ENCODE data around the gene PMM1. TPM values are rescaled to one million over a fixed set of nuclear protein-coding genes. Genes with fewer than 3 reads are reported as not detected.
"Not testable (repeated sequence)": the region's sequence is repeated elsewhere in the genome, so short reads cannot be mapped to it uniquely, and the experiment has no call there.

PMM1 gene
- total RNA-seq, 1 donor from 2014 or later: 13.9 TPM

DNA sequence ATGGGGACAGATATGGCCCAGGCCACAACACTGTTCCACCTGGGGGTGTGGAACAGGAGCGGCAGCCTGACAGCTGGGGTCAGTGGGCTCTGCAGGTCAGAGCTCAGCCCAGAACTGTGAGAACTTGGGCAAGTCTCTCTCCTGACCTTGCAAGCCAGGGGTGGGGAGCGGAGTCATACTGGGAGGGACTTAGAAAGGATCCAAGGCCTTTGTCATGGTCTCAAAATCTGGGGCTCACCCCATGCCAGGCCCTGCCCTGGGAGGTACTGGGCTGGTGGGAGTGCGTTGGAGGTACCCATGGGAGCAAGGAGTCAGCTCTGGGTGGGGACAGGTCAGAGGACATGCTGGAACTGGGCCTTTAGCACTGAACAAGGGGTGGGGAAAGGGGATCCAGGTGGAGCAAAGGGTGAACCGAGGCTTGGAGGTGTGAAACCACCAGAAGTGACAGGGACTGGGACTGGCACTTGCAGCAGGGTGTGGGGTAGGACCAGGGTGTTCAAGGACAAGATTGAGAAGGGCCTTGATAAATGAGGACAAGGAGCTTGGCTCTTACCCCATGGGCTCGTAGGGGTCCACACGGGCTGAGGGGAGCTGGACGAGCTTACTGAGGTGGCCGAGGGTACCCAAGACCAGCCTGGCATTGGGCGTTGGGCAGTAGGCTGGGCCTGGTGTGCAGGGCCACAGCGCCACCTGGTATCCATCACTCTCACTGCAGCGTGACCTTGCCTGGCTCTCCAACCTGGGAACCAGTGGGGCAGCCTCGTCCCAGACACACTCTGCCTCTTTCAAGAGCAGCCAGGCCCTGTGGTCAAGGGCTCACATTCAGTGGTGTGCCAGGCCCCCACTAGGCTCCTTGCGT is 7.4 kb upstream of the PMM1 start:
- no peak for DNase-seq

- no peak for DNase-seq
Observed at GRCh38 chr22:41595703-41596102, 6.1 kb upstream of the PMM1 start.

- not testable (repeated sequence) for DNase-seq
Observed at GRCh38 chr22:41593336-41593960, 3.8 kb upstream of the PMM1 start.

- no peak for DNase-seq
Observed at GRCh38 chr22:41587347-41587723, 2.3 kb downstream of the PMM1 start.

- DNase-seq: no peak
Observed at GRCh38 chr22:41585898-41586297, 3.7 kb downstream of the PMM1 start.

DNA sequence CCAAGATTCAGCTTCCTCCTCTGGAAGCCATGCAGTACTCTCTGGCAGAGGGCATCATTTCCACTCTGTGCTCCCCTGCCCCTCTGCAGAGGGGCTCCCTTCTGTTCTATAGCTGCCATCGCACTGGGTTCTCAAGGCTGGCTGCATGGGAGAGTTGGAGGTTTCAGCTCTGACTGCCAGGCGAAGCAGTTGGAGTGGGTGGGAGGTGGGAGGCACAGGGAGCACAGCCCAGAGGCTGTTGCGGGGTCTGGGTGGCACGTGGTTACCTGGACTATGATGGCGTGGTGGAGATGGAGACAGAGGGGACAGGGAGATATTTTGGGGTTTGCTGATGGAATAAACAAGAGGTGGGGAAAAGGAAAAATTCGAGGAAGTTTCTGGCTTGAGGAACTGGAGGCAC is 4.8 kb downstream of the PMM1 start:
- no peak for DNase-seq

DNA sequence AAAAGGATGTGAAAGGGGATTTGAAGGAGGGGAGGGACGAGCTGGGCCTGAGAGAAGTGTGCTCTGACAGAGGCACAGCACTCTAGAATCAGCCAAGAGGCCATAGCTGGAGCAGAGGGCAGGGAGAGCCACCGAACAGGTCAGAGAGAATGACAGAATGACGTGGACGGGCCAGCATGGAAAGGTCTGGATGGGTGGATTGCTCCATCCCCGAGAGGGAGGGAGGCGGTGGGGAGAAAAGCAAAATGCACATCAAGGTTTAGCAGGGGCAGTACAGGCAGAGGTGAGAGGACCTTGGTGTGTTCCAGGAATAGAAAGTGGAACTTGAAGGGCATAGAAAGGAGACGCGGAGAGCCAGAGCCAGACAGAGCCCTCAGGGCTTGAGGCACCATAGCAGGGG is 6.9 kb downstream of the PMM1 start:
- DNase-seq: no peak

DNA sequence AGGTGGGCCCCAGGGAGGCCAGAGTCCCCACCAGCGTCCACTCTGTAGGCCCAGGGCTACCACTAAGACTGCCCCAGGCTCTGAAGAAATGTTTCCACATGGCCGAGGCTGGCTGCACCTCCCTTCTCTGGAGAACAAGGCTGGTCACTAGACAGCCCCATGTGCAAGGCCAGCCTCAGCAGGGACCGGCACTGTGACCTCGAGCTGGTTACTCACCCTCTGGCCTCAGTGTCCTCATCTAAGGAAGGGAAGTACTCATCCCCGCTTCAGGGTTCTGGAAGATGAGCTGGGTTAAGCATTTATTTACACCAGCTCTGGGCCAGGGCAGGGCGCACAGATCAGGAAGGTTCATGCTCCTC is 9.7 kb downstream of the PMM1 start:
- DNase-seq: no peak

DNA sequence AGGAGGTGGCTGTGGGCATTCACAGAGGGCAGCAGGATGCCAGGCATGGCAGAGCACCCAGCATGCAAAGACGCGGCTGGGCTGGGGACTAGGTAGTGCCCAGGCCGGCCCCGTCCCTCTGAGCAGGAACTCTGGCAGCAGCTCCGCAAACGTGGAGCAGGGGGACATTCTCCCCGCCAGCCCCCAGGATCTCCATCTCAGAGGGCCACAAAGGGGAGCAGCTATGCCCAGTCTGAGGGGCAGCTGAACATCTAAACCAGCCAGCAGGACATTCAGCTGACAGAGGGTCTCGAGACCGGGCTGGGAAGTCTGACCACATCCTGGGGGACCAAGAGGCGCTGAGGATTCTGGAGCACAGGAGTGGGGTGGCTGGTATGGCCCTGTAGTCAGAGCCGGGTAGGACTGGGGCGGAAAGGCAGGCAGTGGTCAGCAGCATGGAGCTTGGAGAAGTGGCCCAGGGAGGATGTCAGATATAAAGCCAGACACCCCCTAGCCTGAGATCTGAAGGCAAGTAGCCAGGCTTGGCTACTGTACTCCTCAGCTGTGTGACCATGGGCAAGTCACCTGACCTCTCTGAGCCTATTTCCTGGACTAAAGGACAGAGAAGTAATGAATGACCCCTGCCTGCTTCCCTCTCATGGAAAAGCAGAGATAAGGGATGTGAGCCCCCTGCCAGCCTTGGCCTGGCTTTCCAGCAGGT is 10.2 kb downstream of the PMM1 start:
- no peak for DNase-seq

GRCh38 chr22:41578818-41579217 is 10.8 kb downstream of the PMM1 start:
- DNase-seq: no peak

DNA sequence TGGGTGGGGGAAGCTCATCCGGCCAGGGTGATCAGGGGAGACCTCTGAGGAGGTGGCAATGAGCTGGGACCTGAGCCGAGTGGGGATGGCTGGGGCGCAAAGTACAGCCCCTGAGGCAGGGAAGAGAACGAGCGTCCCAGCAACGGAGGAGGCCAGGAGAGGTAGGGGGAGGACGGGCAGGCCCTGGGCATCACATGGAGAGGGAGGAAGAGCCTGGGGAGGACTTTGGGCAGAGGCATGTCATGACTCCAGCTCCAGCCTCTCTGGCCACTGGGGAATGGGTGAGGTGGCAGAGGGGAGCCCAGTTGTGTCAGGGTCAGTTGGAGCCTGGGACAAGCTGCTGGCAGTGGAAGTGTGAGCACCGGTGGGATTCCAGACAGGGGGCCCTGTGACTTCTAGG is 11.5 kb downstream of the PMM1 start:
- no peak for DNase-seq

DNA sequence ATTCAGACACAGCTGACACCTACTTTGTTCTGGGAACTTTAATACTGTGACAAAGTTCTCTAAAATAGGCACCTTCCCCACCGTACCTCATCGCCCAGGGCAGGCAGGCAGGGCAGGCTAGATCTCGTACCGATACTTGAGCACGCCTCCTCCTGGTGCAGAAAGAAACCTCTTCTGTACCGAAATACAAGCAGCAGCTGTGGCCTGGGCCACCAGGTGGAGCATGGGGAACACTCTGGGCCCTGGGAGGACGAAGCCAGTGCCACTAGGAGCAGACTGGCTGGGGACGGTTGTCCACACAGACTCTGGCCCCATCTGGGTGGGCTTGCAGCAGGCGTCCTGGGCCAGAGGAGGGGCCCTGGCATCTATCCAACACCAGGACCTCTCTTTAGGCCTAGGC is 12.8 kb downstream of the PMM1 start:
- no peak for DNase-seq

DNA sequence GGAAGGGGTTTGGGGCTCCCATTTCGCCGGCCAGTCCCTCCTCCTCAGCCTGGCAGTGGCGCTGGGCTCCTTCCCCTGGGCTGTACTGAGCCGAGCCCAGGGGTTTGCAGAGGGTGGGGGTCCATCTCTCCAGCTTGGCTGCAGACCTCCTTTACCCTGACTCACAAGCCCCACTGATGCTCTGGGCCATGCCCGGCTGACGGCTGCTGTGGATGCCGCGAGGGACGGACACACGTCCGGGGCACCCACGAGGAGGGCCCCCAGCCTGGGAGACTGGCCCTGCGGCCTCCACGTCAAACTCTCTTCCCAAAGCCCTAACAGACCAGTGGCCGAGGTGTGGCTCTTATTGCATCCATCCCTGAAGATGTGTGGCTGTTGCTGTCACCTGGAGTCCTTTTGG is 14.1 kb downstream of the PMM1 start:
- no peak for DNase-seq

DNA sequence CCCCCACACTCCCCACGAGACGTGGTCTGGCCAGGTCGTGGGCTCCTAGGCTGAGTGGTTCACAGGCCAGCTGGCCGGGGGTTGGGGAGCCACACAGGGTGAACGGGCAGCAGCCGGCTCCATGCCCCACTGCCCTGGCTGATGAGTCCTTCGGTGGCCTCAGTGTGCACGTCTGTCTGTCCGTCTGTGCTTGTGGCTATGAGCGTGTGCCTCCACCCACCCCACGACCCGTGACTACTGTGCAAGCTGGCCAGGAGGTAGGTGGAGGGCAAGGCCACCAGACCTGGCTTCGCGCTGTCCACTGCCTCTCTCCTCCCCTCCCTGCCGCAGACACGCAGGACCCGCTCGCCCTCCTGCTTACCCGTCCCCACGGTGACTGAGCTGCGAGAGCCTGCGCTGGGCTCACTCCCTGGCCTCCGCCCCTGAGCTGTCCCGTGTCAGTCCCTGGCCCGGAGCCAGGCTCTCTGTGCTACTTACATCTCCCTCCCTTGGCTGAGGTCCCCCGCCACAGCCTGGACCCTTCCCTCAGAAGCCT is 14.7 kb downstream of the PMM1 start:
- DNase-seq: no peak

GRCh38 chr22:41573677-41574076 is 16.0 kb downstream of the PMM1 start:
- DNase-seq: no peak

DNA sequence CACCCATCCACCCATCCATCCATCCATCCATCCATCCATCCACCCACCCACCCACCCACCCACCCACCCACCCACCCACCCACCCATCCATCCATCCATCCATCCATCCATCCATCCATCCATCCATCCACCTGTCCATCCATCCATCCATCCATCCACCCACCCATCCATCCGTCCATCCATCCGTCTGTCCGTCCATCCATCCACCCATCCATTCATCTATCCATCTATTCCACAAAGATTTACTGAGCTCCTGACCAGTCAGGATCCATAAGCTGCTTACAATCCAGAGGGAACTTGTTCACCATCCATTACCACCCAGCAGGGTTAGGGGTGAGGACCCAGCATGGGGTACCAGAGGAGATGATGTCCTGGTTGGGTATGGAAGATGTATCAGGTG is 17.3 kb downstream of the PMM1 start:
- DNase-seq: not testable (repeated sequence)

DNA sequence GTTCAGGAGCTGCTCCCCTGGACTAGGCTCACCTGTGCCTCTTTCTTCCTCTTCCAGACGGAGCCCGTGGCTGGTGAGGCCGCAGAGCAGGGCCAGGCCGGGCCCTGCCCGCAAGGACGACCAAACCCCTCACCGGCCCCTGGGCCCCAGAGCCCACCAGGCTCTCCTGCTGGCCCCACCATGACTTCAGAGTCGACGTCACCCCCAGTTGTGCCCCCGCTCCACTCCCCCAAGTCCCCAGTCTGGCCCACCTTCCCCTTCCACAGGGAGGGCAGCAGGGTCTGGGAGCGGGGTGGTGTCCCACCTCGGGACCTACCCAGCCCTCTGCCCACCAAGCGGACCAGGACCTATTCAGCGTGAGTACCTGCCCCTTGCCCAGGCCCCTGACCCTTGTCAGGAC is 17.9 kb downstream of the PMM1 start:
- no peak for DNase-seq

DNA sequence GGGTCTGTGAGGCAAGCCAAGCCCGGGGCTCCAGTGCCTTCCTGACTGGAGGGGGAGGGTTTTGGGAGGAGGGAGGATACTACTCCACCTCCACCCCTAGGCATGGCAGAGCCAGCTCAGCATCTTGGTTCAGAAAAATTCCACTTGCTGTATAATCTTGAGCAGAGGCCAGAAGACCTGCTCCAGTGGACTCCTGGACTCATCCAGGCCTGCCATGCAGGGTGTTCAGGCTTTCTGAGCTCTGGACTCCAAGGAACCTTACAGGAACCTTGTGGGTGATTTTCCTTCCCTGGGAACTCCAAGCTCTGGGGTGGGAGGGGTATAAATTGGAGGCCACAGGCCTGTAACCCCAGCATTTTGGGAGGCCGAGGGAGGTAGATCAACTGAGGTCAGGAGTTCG is 19.4 kb downstream of the PMM1 start:
- no peak for DNase-seq

- no peak for DNase-seq
Observed at GRCh38 chr22:41568811-41569210, 20.8 kb downstream of the PMM1 start.

DNA sequence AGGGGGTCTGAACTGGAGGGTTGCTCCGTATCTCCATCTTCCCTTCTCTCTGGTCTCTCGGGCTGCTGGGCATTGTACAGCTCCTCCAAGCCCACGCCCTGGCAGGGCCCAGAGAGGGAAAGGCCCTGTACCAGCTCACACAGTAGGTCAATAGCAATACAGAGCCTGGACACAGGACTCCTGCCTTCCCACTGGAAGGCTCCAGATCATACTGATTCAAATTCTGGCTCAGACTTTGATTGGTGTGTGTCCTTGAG is 22.2 kb downstream of the PMM1 start:
- no peak for DNase-seq

DNA sequence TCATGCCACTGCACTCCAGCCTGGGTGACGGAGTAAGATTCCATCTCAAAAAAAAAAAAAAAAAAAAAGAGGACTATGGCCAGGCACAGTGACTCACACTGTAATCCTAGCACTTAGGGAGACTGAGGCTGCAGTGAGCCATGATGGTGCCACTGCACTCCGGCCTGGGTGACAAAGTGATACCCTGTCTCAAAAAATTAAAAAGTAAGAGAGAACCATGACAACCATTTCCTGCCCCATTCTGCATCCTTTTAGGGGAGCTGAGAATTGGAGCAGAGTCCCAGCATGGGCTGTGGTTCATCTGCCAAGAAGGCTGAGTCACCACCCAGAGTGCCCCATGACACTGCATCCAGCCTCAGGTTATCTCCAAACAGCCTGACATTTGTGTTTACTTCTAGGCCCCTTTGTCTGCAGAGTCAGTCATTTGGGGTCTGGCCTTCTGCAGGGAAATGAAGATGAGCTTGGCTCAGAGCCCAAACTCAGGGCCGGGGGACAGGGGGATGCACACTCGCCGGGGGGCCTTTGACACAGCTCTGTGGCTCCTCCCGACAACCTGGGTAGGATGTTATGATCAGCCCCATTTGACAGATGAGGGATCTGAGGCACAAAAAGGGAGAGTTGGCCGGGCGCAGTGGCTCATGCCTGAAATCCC is 24.1 kb downstream of the PMM1 start:
- DNase-seq: no peak

DNA sequence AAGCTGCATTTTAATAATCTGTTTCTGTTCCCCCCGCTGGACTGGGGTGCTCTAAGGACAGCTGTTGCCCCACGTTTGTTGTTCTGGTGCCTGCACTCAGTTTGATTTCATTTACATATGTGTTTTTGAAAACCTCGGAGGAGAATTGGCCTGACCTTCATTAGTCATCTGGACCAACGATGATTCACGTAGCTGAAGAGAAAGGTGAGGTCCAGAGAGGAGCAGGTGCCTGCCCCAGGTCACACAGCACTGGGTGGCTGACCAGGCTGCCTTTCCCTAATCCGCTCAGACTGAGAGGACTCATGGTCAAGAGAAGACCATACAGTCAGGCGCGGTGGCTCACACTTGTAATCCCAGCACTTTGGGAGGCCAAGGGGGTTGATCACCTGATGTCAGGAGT is 25.1 kb downstream of the PMM1 start:
- DNase-seq: no peak

- no peak for DNase-seq
Observed at GRCh38 chr22:41563051-41563711, 26.5 kb downstream of the PMM1 start.

Data from skin of body (tissue), 2 donors.